Gastroesophageal sphincter (tissue), 4 donors: ENCODE measurements around the gene UAP1. TPM values are rescaled to one million over a fixed set of nuclear protein-coding genes. Genes with fewer than 3 reads are reported as not detected.

ENCODE experiments used
- ATAC-seq: fragments of 150-250 bp; one replicate; pipeline ENCODE4 v1.9.1; 2016; ENCODE audit warnings: mild to moderate bottlenecking, moderate library complexity
- H3K27ac ChIP-seq, 4 donors: fragments of 200-600 bp; sonication (generic) in 3 of 4; 1 replicate in 3 of 4; 2 replicates in 1 of 4; pipeline ENCODE4 v1.5.1; 2016 to 2019
- H3K27me3 ChIP-seq: fragments of 200-600 bp; sonication (generic); one replicate; pipeline ENCODE4 v1.5.1; 2019
- H3K36me3 ChIP-seq, 2 donors: fragments of 200-600 bp; sonication (generic); one replicate each; pipeline ENCODE4 v1.5.1; 2019; ENCODE audit warnings: control low read depth in 1 of 2
- H3K4me1 ChIP-seq, 3 donors: fragments of 200-600 bp; sonication (generic); 1 replicate in 2 of 3; 2 replicates in 1 of 3; pipeline ENCODE4 v1.5.1; 2016 to 2019; ENCODE audit warnings: control low read depth in 2 of 3
- H3K4me3 ChIP-seq, 2 donors: fragments of 200-600 bp; sonication (generic); one replicate each; pipeline ENCODE4 v1.5.1; 2019; ENCODE audit warnings: mild to moderate bottlenecking in 1 of 2, moderate library complexity in 1 of 2
- H3K9me3 ChIP-seq, 3 donors: fragments of 200-600 bp; sonication (generic); one replicate each; pipeline ENCODE4 v1.5.1; 2017 to 2019; ENCODE audit warnings: control low read depth in 2 of 3
- EP300 ChIP-seq: sonication (generic); formaldehyde crosslinking; IDR thresholded peaks from one replicate; pipeline ENCODE4 v1.6.1; 2017; ENCODE audit warnings: antibody characterized with exemption, mild to moderate bottlenecking
- POLR2A ChIP-seq, 2 donors: fragments of 450-650 bp; IDR thresholded peaks; one replicate each; pipeline ENCODE4 v1.6.1; 2017; ENCODE audit warnings: antibody characterized with exemption in 2 of 2, mild to moderate bottlenecking in 2 of 2, moderate library complexity in 1 of 2
- POLR2AphosphoS5 ChIP-seq: sonication (generic); formaldehyde crosslinking; IDR thresholded peaks from one replicate; pipeline ENCODE4 v1.6.1; 2017; ENCODE audit warnings: antibody characterized with exemption
- WGBS, 2 donors: methylation state at CpG; one replicate each; pipeline ENCODE4 v1.1.5; 2018; ENCODE audit warnings: low coverage in 1 of 2; 5-methylcytosine and 5-hydroxymethylcytosine counted together
- total RNA-seq, 4 donors: library from RNA; depleted of rRNA; stranded (reverse); fragments of >200 nt; gene quantifications; one replicate each; pipeline ENCODE4 v1.1.0, GENCODE V29; 2016
- TF ChIP-seq, protein P1 (sequence below), 4 experiments: fragments of 200-600 bp in 2 of 4; fragments of 450-650 bp in 2 of 4; sonication (generic) in 1 of 4; IDR thresholded peaks; one replicate each; pipeline ENCODE4 v1.5.1; 2017 to 2019; ENCODE audit warnings: antibody characterized with exemption in 4 of 4, mild to moderate bottlenecking in 2 of 4, moderate library complexity in 2 of 4

Gene UAP1
- total RNA-seq, 4 donors from 2014 or later: 60.7 to 194 (median 102) TPM

DNA sequence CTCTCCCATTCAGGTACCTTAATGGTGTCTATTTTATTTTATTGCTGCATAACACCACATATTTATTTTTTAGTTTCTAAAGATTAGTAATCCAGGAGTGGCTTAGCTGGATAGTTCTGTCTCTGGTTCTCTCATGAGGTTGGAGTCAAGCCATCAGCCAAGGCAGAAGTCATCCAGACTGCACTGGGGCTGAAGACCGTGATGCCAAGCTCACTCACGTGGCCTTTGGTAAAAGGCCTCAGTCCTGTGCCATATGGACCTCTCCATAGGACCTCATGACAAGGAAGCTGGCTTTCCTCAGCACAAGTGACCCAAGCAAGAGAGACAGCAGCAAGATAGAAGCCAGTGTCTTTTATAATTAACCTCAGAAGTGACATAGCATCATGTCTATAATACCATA lies 47.8 kb downstream of the UAP1 start:
- no peak overlapping the region for H3K4me3 ChIP-seq

DNA sequence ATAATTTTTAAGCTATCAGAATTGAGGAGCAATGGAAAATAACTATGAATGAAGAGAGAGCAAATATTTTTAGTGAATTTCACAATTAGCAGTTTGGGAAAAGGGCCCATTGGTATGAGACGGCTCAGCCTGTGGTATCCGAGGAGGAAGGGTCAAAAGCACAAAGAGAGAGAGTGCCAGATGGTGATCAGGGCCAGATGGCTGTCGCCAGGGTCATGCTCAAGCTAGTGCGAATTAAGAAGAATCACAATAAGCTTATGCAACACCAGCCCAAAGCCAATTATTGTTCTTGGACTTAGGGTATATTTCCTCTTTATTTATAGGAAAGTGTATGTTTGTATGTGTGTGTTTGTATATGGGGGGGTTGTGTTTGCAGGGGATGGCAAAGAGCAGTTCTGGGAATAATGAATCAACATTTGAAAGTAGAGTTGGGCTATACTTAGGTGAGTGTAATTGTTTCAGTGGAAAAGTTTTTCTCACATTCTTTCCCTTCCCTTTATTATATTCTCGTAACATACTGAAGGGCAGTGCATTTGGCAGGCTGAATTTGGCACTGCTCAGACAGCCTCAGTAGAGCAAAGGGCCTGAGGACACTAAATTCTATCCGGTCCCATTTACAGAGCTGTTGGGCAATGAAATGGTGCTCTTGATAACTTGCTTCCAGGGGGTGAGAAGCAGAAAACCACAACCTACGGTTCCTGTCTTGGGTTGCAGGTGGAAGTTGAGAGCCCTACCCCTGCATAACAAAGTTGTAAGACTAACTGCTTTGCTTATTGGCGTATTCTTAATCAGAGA lies 51.3 kb downstream of the UAP1 start:
- peak overlapping the region; percentile 72 to 82 (median 77) for H3K27ac ChIP-seq
- ATAC-seq: peak; percentile 84

More for the DNA sequence above, 47.8 kb downstream of the UAP1 start:
- 100% methylated on average over 1 of the region's 2 CpGs for WGBS, 2 donors
- no peak for ATAC-seq
- H3K4me1 ChIP-seq: peaks cover 0 to 20% (median 12%) of the 10 kb centered on the region in 3 donors
- no peaks in the 10 kb centered on the region for H3K27me3 ChIP-seq
- TF ChIP-seq POLR2AphosphoS5 (no peak), POLR2A (IDR thresholded peaks at IDR 0.05) (no peak), EP300 (no peak)
- TF ChIP-seq, protein P1, sequence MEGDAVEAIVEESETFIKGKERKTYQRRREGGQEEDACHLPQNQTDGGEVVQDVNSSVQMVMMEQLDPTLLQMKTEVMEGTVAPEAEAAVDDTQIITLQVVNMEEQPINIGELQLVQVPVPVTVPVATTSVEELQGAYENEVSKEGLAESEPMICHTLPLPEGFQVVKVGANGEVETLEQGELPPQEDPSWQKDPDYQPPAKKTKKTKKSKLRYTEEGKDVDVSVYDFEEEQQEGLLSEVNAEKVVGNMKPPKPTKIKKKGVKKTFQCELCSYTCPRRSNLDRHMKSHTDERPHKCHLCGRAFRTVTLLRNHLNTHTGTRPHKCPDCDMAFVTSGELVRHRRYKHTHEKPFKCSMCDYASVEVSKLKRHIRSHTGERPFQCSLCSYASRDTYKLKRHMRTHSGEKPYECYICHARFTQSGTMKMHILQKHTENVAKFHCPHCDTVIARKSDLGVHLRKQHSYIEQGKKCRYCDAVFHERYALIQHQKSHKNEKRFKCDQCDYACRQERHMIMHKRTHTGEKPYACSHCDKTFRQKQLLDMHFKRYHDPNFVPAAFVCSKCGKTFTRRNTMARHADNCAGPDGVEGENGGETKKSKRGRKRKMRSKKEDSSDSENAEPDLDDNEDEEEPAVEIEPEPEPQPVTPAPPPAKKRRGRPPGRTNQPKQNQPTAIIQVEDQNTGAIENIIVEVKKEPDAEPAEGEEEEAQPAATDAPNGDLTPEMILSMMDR (IDR thresholded peaks at IDR 0.05): no peak
- peaks cover 0 to 5% of the 10 kb centered on the region in 2 donors for H3K36me3 ChIP-seq
- no peak overlapping the region for H3K27ac ChIP-seq
- no peaks in the 10 kb centered on the region for H3K9me3 ChIP-seq

DNA sequence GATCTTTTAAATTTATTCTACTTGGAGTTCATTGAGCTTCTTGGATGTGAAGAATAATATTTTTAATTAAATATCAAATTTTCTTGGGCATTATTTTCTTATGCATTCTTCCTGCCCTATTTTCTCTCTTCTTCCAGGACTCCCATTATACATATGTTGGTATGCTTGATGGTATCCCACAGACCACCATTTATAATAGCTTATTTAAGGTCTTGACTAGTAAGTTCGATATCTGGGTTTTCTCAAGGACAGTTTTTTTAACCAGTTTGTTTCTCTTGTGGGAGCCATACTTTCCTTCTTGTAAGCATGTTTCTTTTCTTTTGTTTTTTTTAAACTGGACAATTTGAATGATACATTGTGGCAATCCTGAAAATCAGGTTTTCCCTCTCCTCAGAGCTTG lies 55.3 kb downstream of the UAP1 start:
- Histone ChIP-seq H3K27me3 (no peaks in the 10 kb centered on the region), H3K9me3 (peaks cover 0 to 14% (median 0%) of the 10 kb centered on the region in 3 donors), H3K27ac (no peak overlapping the region), H3K36me3 (no peaks in the 10 kb centered on the region), H3K4me3 (no peak overlapping the region), H3K4me1 (peaks cover 0 to 20% (median 12%) of the 10 kb centered on the region in 3 donors)
- no peak for TF ChIP-seq EP300
- no peak for TF ChIP-seq POLR2AphosphoS5
- TF ChIP-seq, protein P1 (IDR thresholded peaks at IDR 0.05): no peak
- TF ChIP-seq POLR2A (IDR thresholded peaks at IDR 0.05): no peak
- no peak for ATAC-seq
- 100% methylated on average over 1 of the region's 1 CpG; no CpG with 5 or more reads in 1 of the 2 donors for WGBS, 2 donors

More for the DNA sequence above, 51.3 kb downstream of the UAP1 start:
- H3K4me1 ChIP-seq: peaks cover 0 to 20% (median 12%) of the 10 kb centered on the region in 3 donors
- peaks cover 0 to 5% of the 10 kb centered on the region in 2 donors for H3K36me3 ChIP-seq
- H3K9me3 ChIP-seq: peaks cover 0 to 13% (median 0%) of the 10 kb centered on the region in 3 donors
- 32 to 34% methylated on average over 7 to 8 of the region's 8 CpGs for WGBS, 2 donors
- no peak overlapping the region for H3K4me3 ChIP-seq
- peak; percentile 72 for TF ChIP-seq POLR2AphosphoS5
- no peak for TF ChIP-seq POLR2A (IDR thresholded peaks at IDR 0.05)
- no peaks in the 10 kb centered on the region for H3K27me3 ChIP-seq

DNA sequence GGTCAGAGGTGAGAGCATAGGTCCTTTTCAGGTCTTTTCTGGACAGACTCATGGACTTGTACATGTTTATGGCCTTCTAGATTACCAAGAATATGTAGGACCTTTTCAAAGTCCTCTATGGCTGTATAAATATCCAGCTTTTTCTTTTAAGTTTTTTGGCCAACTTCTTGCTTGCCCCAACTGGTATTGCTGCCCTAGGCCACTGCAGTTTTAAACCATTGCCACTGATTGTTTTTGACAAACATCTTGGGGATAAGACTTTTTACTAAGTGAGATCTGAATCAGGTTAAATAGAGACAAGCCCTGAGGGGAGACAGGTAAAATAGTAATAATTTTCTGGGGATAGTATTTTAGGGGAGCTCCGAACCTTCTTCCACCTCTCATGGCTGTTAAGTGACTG lies 56.0 kb downstream of the UAP1 start:
- H3K36me3 ChIP-seq: no peaks in the 10 kb centered on the region
- WGBS, 2 donors: 83 to 100% methylated on average over 1 of the region's 1 CpG
- no peak overlapping the region for H3K4me3 ChIP-seq
- H3K9me3 ChIP-seq: peaks cover 0 to 14% (median 0%) of the 10 kb centered on the region in 3 donors
- ATAC-seq: no peak
- peaks cover 0 to 16% (median 11%) of the 10 kb centered on the region in 3 donors for H3K4me1 ChIP-seq
- TF ChIP-seq, protein P1 (IDR thresholded peaks at IDR 0.05): no peak
- TF ChIP-seq POLR2AphosphoS5 (no peak), POLR2A (IDR thresholded peaks at IDR 0.05) (no peak), EP300 (no peak)
- no peak overlapping the region for H3K27ac ChIP-seq
- no peaks in the 10 kb centered on the region for H3K27me3 ChIP-seq

DNA sequence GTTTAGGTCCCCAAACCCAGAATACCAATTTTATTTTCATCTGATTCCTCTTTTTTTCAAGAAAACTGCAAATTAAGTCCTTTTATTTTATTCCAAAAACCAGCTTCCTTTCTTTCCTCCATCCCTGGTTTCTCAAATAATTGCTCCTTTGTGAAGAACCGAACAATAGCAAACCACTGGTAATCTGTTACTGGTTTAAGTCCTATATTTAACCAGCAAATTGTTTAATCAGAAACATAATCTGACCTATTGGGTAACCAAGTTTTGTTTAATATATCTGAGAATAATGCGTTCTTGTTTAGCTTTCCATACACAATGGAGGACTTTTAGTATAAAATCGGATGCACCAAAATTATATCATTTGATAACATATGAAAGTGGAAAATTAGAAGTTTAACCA lies 57.6 kb downstream of the UAP1 start:
- Histone ChIP-seq H3K4me3 (no peak overlapping the region), H3K27ac (no peak overlapping the region), H3K9me3 (peaks cover 0 to 14% (median 0%) of the 10 kb centered on the region in 3 donors), H3K27me3 (no peaks in the 10 kb centered on the region), H3K4me1 (peaks cover 0 to under 1% (median 0%) of the 10 kb centered on the region in 3 donors), H3K36me3 (no peaks in the 10 kb centered on the region)
- no peak for ATAC-seq
- WGBS, 2 donors: 85 to 91% methylated on average over 3 of the region's 3 CpGs
- TF ChIP-seq, protein P1 (IDR thresholded peaks at IDR 0.05): no peak
- TF ChIP-seq POLR2A (IDR thresholded peaks at IDR 0.05): no peak
- TF ChIP-seq EP300: no peak
- no peak for TF ChIP-seq POLR2AphosphoS5
